Trophoblast cell (in vitro differentiated cells and primary cell): Measurements from ENCODE around the gene EPB41L4A.

Experiments
- DNase-seq, 2 donors: peaks; one replicate each; pipeline ENCODE4 v3.0.0-alpha.2; 2016
- H2AFZ ChIP-seq: 2 replicates; pipeline ENCODE4 v1.6.1; 2013; ENCODE audit warnings: low read length, moderate library complexity, mild to moderate bottlenecking; ENCODE audit not compliant: insufficient read depth, poor library complexity
- H2AK5ac ChIP-seq: 2 replicates; pipeline ENCODE4 v1.6.1; 2013; ENCODE audit warnings: mild to moderate bottlenecking, low read length
- H2BK120ac ChIP-seq: 2 replicates; pipeline ENCODE4 v1.6.1; 2013; ENCODE audit warnings: low read length, mild to moderate bottlenecking, moderate library complexity; ENCODE audit not compliant: insufficient read depth, poor library complexity
- H2BK12ac ChIP-seq: 2 replicates; pipeline ENCODE4 v1.6.1; 2013; ENCODE audit warnings: mild to moderate bottlenecking, low read length, moderate library complexity
- H2BK5ac ChIP-seq: 2 replicates; pipeline ENCODE4 v1.6.1; 2013; ENCODE audit warnings: low read length, low read depth, moderate library complexity, mild to moderate bottlenecking; ENCODE audit not compliant: poor library complexity
- H3K14ac ChIP-seq: 2 replicates; pipeline ENCODE4 v1.6.1; 2013; ENCODE audit warnings: mild to moderate bottlenecking, low read length
- H3K18ac ChIP-seq: 2 replicates; pipeline ENCODE4 v1.6.1; 2013; ENCODE audit warnings: mild to moderate bottlenecking, low read length
- H3K23ac ChIP-seq: 2 replicates; pipeline ENCODE4 v1.6.1; 2013; ENCODE audit warnings: low read length
- H3K27ac ChIP-seq: 2 replicates; pipeline ENCODE4 v1.5.1; 2013; ENCODE audit warnings: low read depth, mild to moderate bottlenecking, inconsistent platforms, low read length, moderate library complexity
- H3K27me3 ChIP-seq: 2 replicates; pipeline ENCODE4 v1.6.1; 2013; ENCODE audit warnings: inconsistent platforms, mild to moderate bottlenecking, low read length, moderate library complexity; ENCODE audit not compliant: insufficient read depth
- H3K36me3 ChIP-seq, 2 experiments: 1 replicate in 1 of 2; 2 replicates in 1 of 2; pipeline ENCODE4 v1.6.1; 2013; ENCODE audit warnings: low read length in 2 of 2, mild to moderate bottlenecking in 2 of 2, moderate library complexity in 1 of 2; ENCODE audit not compliant: insufficient read depth in 2 of 2, control insufficient read depth in 1 of 2
- H3K4ac ChIP-seq: 2 replicates; pipeline ENCODE4 v1.6.1; 2013; ENCODE audit warnings: low read depth, mild to moderate bottlenecking, low read length, moderate library complexity
- H3K4me1 ChIP-seq, 2 experiments: 1 replicate in 1 of 2; 2 replicates in 1 of 2; pipeline ENCODE4 v1.6.1; 2013; ENCODE audit warnings: low read length in 2 of 2, mild to moderate bottlenecking in 2 of 2, moderate library complexity in 1 of 2; ENCODE audit not compliant: insufficient read depth in 2 of 2, control insufficient read depth in 1 of 2
- H3K4me2 ChIP-seq: 2 replicates; pipeline ENCODE4 v1.6.1; 2013; ENCODE audit warnings: inconsistent platforms, mild to moderate bottlenecking, low read length, moderate library complexity
- H3K4me3 ChIP-seq: 2 replicates; pipeline ENCODE4 v1.5.1; 2013; ENCODE audit warnings: mild to moderate bottlenecking, low read depth, low read length, inconsistent platforms
- H3K79me1 ChIP-seq: one replicate; pipeline ENCODE4 v1.6.1; 2013; ENCODE audit warnings: low read length
- H3K79me2 ChIP-seq: 2 replicates; pipeline ENCODE4 v1.6.1; 2013; ENCODE audit warnings: low read length, mild to moderate bottlenecking; ENCODE audit not compliant: control insufficient read depth, insufficient read depth, poor library complexity
- H3K9ac ChIP-seq: 2 replicates; pipeline ENCODE4 v1.6.1; 2013; ENCODE audit warnings: mild to moderate bottlenecking, low read length
- H3K9me3 ChIP-seq: 2 replicates; pipeline ENCODE4 v1.6.1; 2013; ENCODE audit warnings: low read depth, mild to moderate bottlenecking, control low read depth, inconsistent platforms, low read length; ENCODE audit not compliant: insufficient read depth
- H4K12ac ChIP-seq: 2 replicates; pipeline ENCODE4 v1.6.1; 2013; ENCODE audit warnings: low read depth, mild to moderate bottlenecking, low read length, moderate library complexity
- H4K8ac ChIP-seq: 2 replicates; pipeline ENCODE4 v1.6.1; 2013; ENCODE audit warnings: low read depth, mild to moderate bottlenecking, low read length, moderate library complexity
- H4K91ac ChIP-seq: one replicate; pipeline ENCODE4 v1.6.1; 2013; ENCODE audit warnings: low read depth, mild to moderate bottlenecking, low read length, moderate library complexity
- WGBS: extraction: QIAGEN DNeasy Blood & Tissue Kit; methylation state at CpG from one replicate; pipeline ENCODE4 v1.1.7; 2013; ENCODE audit warnings: missing lambda C conversion rate; ENCODE audit not compliant: insufficient read length, insufficient coverage; ENCODE audit errors: extremely low coverage; 5-methylcytosine and 5-hydroxymethylcytosine counted together

The EPB41L4A gene

DNA sequence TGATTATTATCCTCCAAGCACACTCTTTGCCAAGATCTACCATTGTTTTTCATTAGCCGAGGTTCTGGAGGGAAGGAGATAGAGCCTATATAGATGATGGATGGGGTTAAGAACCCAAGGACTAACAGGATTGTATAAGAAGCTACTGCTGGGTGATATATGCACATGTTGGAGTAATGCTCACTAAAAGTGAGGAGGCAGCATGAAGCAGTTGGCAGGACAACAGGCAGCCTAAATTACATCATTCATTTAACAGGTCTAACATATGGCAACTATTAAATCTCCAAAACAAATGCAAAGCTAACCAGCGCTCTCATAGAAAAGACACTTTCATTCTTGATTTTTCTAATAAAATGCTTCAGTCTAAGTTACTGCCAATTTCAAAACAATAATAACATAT lies 293.2 kb downstream of the EPB41L4A start:
- Histone ChIP-seq H2AK5ac (no peak overlapping the region), H3K23ac (no peak overlapping the region), H3K18ac (no peak overlapping the region), H4K8ac (no peak overlapping the region), H4K12ac (no peak overlapping the region), H3K4me2 (no peak overlapping the region), H3K79me2 (no peaks in the 10 kb centered on the region), H3K79me1 (no peaks in the 10 kb centered on the region), H4K91ac (no peak overlapping the region), H3K36me3 (no peaks in the 10 kb centered on the region), H3K9ac (no peak overlapping the region), H3K9me3 (no peaks in the 10 kb centered on the region), H3K14ac (no peak overlapping the region), H2BK5ac (no peak overlapping the region), H2AFZ (no peak overlapping the region), H2BK12ac (no peak overlapping the region), H3K4me1 (no peaks in the 10 kb centered on the region), H3K4ac (no peak overlapping the region), H3K27me3 (no peaks in the 10 kb centered on the region), H3K4me3 (no peak overlapping the region), H2BK120ac (no peak overlapping the region), H3K27ac (no peak overlapping the region)
- no peak for DNase-seq
- WGBS, result no CpG with 5 or more reads among the region's 2 CpGs

GRCh38 chr5:112124788-112125187 lies 294.3 kb downstream of the EPB41L4A start:
- H3K79me1 ChIP-seq, result no peaks in the 10 kb centered on the region
- H4K91ac ChIP-seq, result no peak overlapping the region
- H3K36me3 ChIP-seq, result no peaks in the 10 kb centered on the region
- no peak overlapping the region for H4K8ac ChIP-seq
- H3K4me1 ChIP-seq, result no peaks in the 10 kb centered on the region
- no peak overlapping the region for H3K4me2 ChIP-seq
- H2BK120ac ChIP-seq, result no peak overlapping the region
- no peak overlapping the region for H3K18ac ChIP-seq
- no peak overlapping the region for H3K14ac ChIP-seq
- H3K79me2 ChIP-seq, result no peaks in the 10 kb centered on the region
- H3K4me3 ChIP-seq, result no peak overlapping the region
- H3K27me3 ChIP-seq, result no peaks in the 10 kb centered on the region
- no peak overlapping the region for H3K27ac ChIP-seq
- H4K12ac ChIP-seq, result no peak overlapping the region
- H3K9ac ChIP-seq, result no peak overlapping the region
- DNase-seq, result no peak
- H2BK12ac ChIP-seq, result no peak overlapping the region
- no peak overlapping the region for H2AFZ ChIP-seq
- no peak overlapping the region for H2BK5ac ChIP-seq
- H3K23ac ChIP-seq, result no peak overlapping the region
- no CpG with 5 or more reads among the region's 3 CpGs for WGBS
- H3K9me3 ChIP-seq, result no peaks in the 10 kb centered on the region
- H3K4ac ChIP-seq, result no peak overlapping the region
- H2AK5ac ChIP-seq, result no peak overlapping the region

- Histone ChIP-seq H2BK12ac (no peak overlapping the region), H3K23ac (no peak overlapping the region), H3K4me1 (no peaks in the 10 kb centered on the region), H3K14ac (no peak overlapping the region), H3K36me3 (no peaks in the 10 kb centered on the region), H2BK120ac (no peak overlapping the region), H3K27me3 (no peaks in the 10 kb centered on the region), H4K91ac (no peak overlapping the region), H4K12ac (no peak overlapping the region), H3K79me1 (no peaks in the 10 kb centered on the region), H2BK5ac (no peak overlapping the region), H3K9me3 (no peaks in the 10 kb centered on the region), H3K4me3 (no peak overlapping the region), H2AK5ac (no peak overlapping the region), H4K8ac (no peak overlapping the region), H3K9ac (no peak overlapping the region), H3K18ac (no peak overlapping the region), H3K27ac (no peak overlapping the region), H3K4me2 (no peak overlapping the region), H3K4ac (no peak overlapping the region), H2AFZ (no peak overlapping the region), H3K79me2 (no peaks in the 10 kb centered on the region)
- no peak for DNase-seq
- no CpG with 5 or more reads among the region's 2 CpGs for WGBS
Observed at GRCh38 chr5:112123086-112123485, 296.0 kb downstream of the EPB41L4A start.

GRCh38 chr5:112122353-112122752 lies 296.7 kb downstream of the EPB41L4A start:
- Histone ChIP-seq H3K4me3 (no peak overlapping the region), H3K9me3 (no peaks in the 10 kb centered on the region), H2BK5ac (no peak overlapping the region), H3K23ac (no peak overlapping the region), H3K14ac (no peak overlapping the region), H2BK12ac (no peak overlapping the region), H3K4me1 (no peaks in the 10 kb centered on the region), H4K8ac (no peak overlapping the region), H2AFZ (no peak overlapping the region), H3K36me3 (no peaks in the 10 kb centered on the region), H3K27me3 (no peaks in the 10 kb centered on the region), H3K27ac (no peak overlapping the region), H2AK5ac (no peak overlapping the region), H3K9ac (no peak overlapping the region), H3K4ac (no peak overlapping the region), H3K79me1 (no peaks in the 10 kb centered on the region), H4K12ac (no peak overlapping the region), H3K18ac (no peak overlapping the region), H3K4me2 (no peak overlapping the region), H3K79me2 (no peaks in the 10 kb centered on the region), H2BK120ac (no peak overlapping the region), H4K91ac (no peak overlapping the region)
- WGBS, result no CpG with 5 or more reads among the region's 3 CpGs
- DNase-seq, result no peak
